Gastrocnemius medialis (tissue), 4 donors: ENCODE data around the gene ECSCR.

Source experiments
- CTCF ChIP-seq, 5 experiments: fragments of 450-650 bp in 3 of 5; fragments of 200-600 bp in 2 of 5; sonication (generic) in 2 of 5; IDR thresholded peaks in 4 of 5; conservative IDR thresholded peaks in 1 of 5; 1 replicate in 4 of 5; 2 replicates in 1 of 5; pipeline ENCODE4 v1.5.1; 2016 to 2019; ENCODE audit warnings: antibody characterized with exemption in 5 of 5, mild to moderate bottlenecking in 3 of 5, moderate library complexity in 3 of 5
- POLR2A ChIP-seq, 2 donors: fragments of 450-650 bp; IDR thresholded peaks; one replicate each; pipeline ENCODE4 v1.6.1; 2017; ENCODE audit warnings: antibody characterized with exemption in 2 of 2, mild to moderate bottlenecking in 2 of 2, moderate library complexity in 2 of 2

- no peak for TF ChIP-seq CTCF (IDR thresholded peaks at IDR 0.05 in 4 of 5, conservative IDR thresholded peaks at IDR 0.05 in 1 of 5)
- no peak for TF ChIP-seq POLR2A (IDR thresholded peaks at IDR 0.05)
These were observed 3.7 kb downstream of the ECSCR start for GRCh38 chr5:139458580-139459407.
